ENCODE measurements around the gene RABL3. TPM values are rescaled to one million over a fixed set of nuclear protein-coding genes. Genes with fewer than 3 reads are reported as not detected.

Gene RABL3
- total and polyA plus RNA-seq, 2 of the 13 experiments (the other 11 are each of a cell fraction or from before 2014, with no cell fraction given): 4.8 to 31.9 TPM

DNA sequence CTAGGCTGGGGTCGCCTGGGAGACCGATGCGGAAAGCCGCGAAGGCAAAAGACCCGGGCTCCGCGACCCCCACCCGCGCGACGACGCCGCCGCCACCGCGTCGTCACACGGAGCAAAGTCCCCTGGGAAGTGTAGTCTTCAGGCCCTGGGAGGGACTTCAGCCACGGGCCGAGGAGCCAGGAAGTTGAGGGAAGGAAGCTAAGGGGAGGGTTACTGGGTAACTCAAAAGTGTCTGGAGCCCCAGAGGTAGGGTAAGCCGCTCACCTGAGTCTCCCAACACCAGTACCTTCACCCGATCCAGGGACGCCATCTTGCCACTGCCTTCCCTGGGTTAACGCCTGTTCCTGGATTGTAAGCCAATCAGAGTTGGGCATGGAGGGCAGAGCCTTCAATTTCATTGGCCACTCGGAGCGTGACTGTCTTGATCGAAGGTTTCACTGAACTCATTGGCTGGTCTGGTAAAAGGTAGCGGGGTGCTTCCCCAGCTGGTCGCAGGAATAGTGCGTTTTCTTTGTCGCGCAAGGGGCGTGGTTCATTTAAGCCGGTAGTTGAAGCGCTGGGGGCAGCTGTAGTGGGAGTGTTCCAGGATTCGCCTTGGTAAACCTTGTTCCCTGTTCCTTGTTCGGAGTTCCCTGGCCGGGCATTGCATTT lies at the start of gene RABL3, which contains the start of gene GTF2E1 (continued):
- TF ChIP-seq POLR2G (IDR thresholded peaks at IDR 0.05; ENCODE audit: low read depth, low read length) (peak; percentile 75), ZNF430 (CRISPR knock-in tag; IDR thresholded peaks at IDR 0.05) (no peak), ZSCAN20 (CRISPR knock-in tag; IDR thresholded peaks at IDR 0.05; ENCODE audit: borderline replicate concordance) (0 out of 2 replicates have a peak, but pooled peaks have one; percentile 15), KDM2A (CRISPR knock-in tag; IDR thresholded peaks at IDR 0.05; ENCODE audit: borderline replicate concordance, low read depth) (peak; percentile 61; the same call in 1 of the 2 replicates), EP300 (IDR thresholded peaks at IDR 0.05; ENCODE audit: low read depth in 2 of 2, low read length in 2 of 2) (0 out of 4 replicates have a peak, but pooled peaks of 1 of the 2 experiments have one; percentile 11), EP300 (CRISPR knock-in tag; IDR thresholded peaks at IDR 0.05; ENCODE audit: borderline replicate concordance) (no peak), HDAC1 (CRISPR knock-in tag; IDR thresholded peaks at IDR 0.05) (peak; percentile 79), KDM5A (IDR thresholded peaks at IDR 0.05; ENCODE audit: borderline replicate concordance, low read length) (peak; percentile 85), POLR2AphosphoS5 (IDR thresholded peaks at IDR 0.05; ENCODE audit: low read depth, low read length) (peak; percentile 85), MED1 (CRISPR knock-in tag; IDR thresholded peaks at IDR 0.05) (no peak; the same call in 1 of the 2 replicates), ZNF652 (CRISPR knock-in tag; IDR thresholded peaks at IDR 0.05; ENCODE audit: borderline replicate concordance, low read depth) (0 out of 2 replicates have a peak, but pooled peaks have one; percentile 3), NFKB2 (CRISPR knock-in tag; IDR thresholded peaks at IDR 0.05; ENCODE audit: borderline replicate concordance) (peak; percentile 47; the same call in 1 of the 2 replicates), ARHGAP35 (CRISPR knock-in tag; IDR thresholded peaks at IDR 0.05; ENCODE audit: borderline replicate concordance) (no peak), DMAP1 (CRISPR knock-in tag; IDR thresholded peaks at IDR 0.05) (peak; percentile 29; the same call in 1 of the 2 replicates), ZSCAN25 (CRISPR knock-in tag; IDR thresholded peaks at IDR 0.05) (0 out of 2 replicates have a peak, but pooled peaks have one; percentile 15), RCOR2 (CRISPR knock-in tag; IDR thresholded peaks at IDR 0.05) (peak; percentile 7; the same call in 1 of the 2 replicates), SP2 (CRISPR knock-in tag; IDR thresholded peaks at IDR 0.05) (peak; percentile 88), TRIM24 (CRISPR knock-in tag; IDR thresholded peaks at IDR 0.05) (no peak)
- TF ChIP-seq, protein P1, sequence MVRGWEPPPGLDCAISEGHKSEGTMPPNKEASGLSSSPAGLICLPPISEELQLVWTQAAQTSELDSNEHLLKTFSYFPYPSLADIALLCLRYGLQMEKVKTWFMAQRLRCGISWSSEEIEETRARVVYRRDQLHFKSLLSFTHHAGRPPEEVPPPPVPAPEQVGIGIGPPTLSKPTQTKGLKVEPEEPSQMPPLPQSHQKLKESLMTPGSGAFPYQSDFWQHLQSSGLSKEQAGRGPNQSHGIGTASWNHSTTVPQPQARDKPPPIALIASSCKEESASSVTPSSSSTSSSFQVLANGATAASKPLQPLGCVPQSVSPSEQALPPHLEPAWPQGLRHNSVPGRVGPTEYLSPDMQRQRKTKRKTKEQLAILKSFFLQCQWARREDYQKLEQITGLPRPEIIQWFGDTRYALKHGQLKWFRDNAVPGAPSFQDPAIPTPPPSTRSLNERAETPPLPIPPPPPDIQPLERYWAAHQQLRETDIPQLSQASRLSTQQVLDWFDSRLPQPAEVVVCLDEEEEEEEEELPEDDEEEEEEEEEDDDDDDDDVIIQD (CRISPR knock-in tag; IDR thresholded peaks at IDR 0.05; ENCODE audit: low read depth): peak; percentile 82
- TF ChIP-seq, protein P2, sequence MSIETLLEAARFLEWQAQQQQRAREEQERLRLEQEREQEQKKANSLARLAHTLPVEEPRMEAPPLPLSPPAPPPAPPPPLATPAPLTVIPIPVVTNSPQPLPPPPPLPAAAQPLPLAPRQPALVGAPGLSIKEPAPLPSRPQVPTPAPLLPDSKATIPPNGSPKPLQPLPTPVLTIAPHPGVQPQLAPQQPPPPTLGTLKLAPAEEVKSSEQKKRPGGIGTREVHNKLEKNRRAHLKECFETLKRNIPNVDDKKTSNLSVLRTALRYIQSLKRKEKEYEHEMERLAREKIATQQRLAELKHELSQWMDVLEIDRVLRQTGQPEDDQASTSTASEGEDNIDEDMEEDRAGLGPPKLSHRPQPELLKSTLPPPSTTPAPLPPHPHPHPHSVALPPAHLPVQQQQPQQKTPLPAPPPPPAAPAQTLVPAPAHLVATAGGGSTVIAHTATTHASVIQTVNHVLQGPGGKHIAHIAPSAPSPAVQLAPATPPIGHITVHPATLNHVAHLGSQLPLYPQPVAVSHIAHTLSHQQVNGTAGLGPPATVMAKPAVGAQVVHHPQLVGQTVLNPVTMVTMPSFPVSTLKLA (IDR thresholded peaks at IDR 0.05): peak; percentile 54; the same call in 1 of the 2 replicates
- TF ChIP-seq, protein P3, sequence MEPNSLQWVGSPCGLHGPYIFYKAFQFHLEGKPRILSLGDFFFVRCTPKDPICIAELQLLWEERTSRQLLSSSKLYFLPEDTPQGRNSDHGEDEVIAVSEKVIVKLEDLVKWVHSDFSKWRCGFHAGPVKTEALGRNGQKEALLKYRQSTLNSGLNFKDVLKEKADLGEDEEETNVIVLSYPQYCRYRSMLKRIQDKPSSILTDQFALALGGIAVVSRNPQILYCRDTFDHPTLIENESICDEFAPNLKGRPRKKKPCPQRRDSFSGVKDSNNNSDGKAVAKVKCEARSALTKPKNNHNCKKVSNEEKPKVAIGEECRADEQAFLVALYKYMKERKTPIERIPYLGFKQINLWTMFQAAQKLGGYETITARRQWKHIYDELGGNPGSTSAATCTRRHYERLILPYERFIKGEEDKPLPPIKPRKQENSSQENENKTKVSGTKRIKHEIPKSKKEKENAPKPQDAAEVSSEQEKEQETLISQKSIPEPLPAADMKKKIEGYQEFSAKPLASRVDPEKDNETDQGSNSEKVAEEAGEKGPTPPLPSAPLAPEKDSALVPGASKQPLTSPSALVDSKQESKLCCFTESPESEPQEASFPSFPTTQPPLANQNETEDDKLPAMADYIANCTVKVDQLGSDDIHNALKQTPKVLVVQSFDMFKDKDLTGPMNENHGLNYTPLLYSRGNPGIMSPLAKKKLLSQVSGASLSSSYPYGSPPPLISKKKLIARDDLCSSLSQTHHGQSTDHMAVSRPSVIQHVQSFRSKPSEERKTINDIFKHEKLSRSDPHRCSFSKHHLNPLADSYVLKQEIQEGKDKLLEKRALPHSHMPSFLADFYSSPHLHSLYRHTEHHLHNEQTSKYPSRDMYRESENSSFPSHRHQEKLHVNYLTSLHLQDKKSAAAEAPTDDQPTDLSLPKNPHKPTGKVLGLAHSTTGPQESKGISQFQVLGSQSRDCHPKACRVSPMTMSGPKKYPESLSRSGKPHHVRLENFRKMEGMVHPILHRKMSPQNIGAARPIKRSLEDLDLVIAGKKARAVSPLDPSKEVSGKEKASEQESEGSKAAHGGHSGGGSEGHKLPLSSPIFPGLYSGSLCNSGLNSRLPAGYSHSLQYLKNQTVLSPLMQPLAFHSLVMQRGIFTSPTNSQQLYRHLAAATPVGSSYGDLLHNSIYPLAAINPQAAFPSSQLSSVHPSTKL (CRISPR knock-in tag; IDR thresholded peaks at IDR 0.05): 0 out of 2 replicates have a peak, but pooled peaks have one; percentile 10
- TF ChIP-seq, protein P4, sequence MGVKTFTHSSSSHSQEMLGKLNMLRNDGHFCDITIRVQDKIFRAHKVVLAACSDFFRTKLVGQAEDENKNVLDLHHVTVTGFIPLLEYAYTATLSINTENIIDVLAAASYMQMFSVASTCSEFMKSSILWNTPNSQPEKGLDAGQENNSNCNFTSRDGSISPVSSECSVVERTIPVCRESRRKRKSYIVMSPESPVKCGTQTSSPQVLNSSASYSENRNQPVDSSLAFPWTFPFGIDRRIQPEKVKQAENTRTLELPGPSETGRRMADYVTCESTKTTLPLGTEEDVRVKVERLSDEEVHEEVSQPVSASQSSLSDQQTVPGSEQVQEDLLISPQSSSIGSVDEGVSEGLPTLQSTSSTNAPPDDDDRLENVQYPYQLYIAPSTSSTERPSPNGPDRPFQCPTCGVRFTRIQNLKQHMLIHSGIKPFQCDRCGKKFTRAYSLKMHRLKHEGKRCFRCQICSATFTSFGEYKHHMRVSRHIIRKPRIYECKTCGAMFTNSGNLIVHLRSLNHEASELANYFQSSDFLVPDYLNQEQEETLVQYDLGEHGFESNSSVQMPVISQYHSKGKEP (CRISPR knock-in tag; IDR thresholded peaks at IDR 0.05): 0 out of 2 replicates have a peak, but pooled peaks have one; percentile 63

All from HepG2 (cell line).